Measurements from ENCODE around the gene RPF1.
"Not testable (repeated sequence)": the region's sequence is repeated elsewhere in the genome, so short reads cannot be mapped to it uniquely, and the experiment has no call there.

The RPF1 gene

GRCh38 chr1:84478876-84479868, at the start of gene RPF1:
Gene RPF1, plus strand, starts transcription at chr1:84479266. Its CDS starts 16 bp downstream, at chr1:84479282.
- DNase-seq (ENCODE audit: low read depth): peak; percentile 68

- no peak for DNase-seq (ENCODE audit: low read depth)
Measured at GRCh38 chr1:84430546-84430945, 48.5 kb upstream of the RPF1 start.

GRCh38 chr1:84433258-84434080, 45.6 kb upstream of the RPF1 start:
- DNase-seq (ENCODE audit: low read depth): no peak

GRCh38 chr1:84434081-84434769, 44.8 kb upstream of the RPF1 start:
- no peak for DNase-seq (ENCODE audit: low read depth)

- DNase-seq (ENCODE audit: low read depth): no peak
Measured at GRCh38 chr1:84434801-84435549, 44.1 kb upstream of the RPF1 start.

GRCh38 chr1:84436876-84437655, 42.0 kb upstream of the RPF1 start:
- no peak for DNase-seq (ENCODE audit: low read depth)

GRCh38 chr1:84442256-84442655, 36.8 kb upstream of the RPF1 start:
- no peak for DNase-seq (ENCODE audit: low read depth)

GRCh38 chr1:84442747-84443646, 36.1 kb upstream of the RPF1 start:
- DNase-seq (ENCODE audit: low read depth): not testable (repeated sequence)

- DNase-seq (ENCODE audit: low read depth): not testable (repeated sequence)
Measured at GRCh38 chr1:84448704-84449103, 30.4 kb upstream of the RPF1 start.

GRCh38 chr1:84450910-84451309, 28.2 kb upstream of the RPF1 start:
- no peak for DNase-seq (ENCODE audit: low read depth)

GRCh38 chr1:84452436-84452835, 26.6 kb upstream of the RPF1 start:
- no peak for DNase-seq (ENCODE audit: low read depth)

GRCh38 chr1:84462118-84462517, 16.9 kb upstream of the RPF1 start:
- DNase-seq (ENCODE audit: low read depth): no peak

GRCh38 chr1:84467298-84467697, 11.8 kb upstream of the RPF1 start:
- no peak for DNase-seq (ENCODE audit: low read depth)

GRCh38 chr1:84476225-84476624, 2.8 kb upstream of the RPF1 start:
- DNase-seq (ENCODE audit: low read depth): no peak

- no peak for DNase-seq (ENCODE audit: low read depth)
Measured at GRCh38 chr1:84479998-84480397, 932 bp downstream of the RPF1 start.

GRCh38 chr1:84480650-84481049, 1.6 kb downstream of the RPF1 start:
- DNase-seq (ENCODE audit: low read depth): no peak

- DNase-seq (ENCODE audit: low read depth): no peak
Measured at GRCh38 chr1:84481317-84481716, 2.3 kb downstream of the RPF1 start.

GRCh38 chr1:84488107-84488506, 9.0 kb downstream of the RPF1 start:
- DNase-seq (ENCODE audit: low read depth): no peak

GRCh38 chr1:84489766-84490165, 10.7 kb downstream of the RPF1 start:
- no peak for DNase-seq (ENCODE audit: low read depth)

- no peak for DNase-seq (ENCODE audit: low read depth)
Measured at GRCh38 chr1:84492726-84493125, 13.7 kb downstream of the RPF1 start.

Data from activated T-helper 9 cell treated with anti-CD3 and anti-CD28 coated beads, Interleukin-2, amount 50 U/mL, for 16 hours (primary cell).